ENCODE measurements around the gene ABCA9. TPM values are rescaled to one million over a fixed set of nuclear protein-coding genes. Genes with fewer than 3 reads are reported as not detected.
A peak's percentile ranks its signal among the peaks of the same experiment; 100 is the strongest.
"Not testable (repeated sequence)": the region's sequence is repeated elsewhere in the genome, so short reads cannot be mapped to it uniquely, and the experiment has no call there.

ABCA9 gene
- total and polyA plus RNA-seq, 9 donors: 10.3 to 18.5 (median 13.2) TPM

- not testable (repeated sequence) for H3K36me3 ChIP-seq (ENCODE audit: control insufficient read depth, insufficient read depth, low read length); H3K27ac ChIP-seq (ENCODE audit: low read length); H3K4me1 ChIP-seq (ENCODE audit: control insufficient read depth, insufficient read depth, low read length); H3K9me3 ChIP-seq (replicated peaks; ENCODE audit: control insufficient read depth, low read depth, low read length); DNase-seq; H3K27me3 ChIP-seq (ENCODE audit: control insufficient read depth, insufficient read depth, low read length); H3K4me3 ChIP-seq (ENCODE audit: low read length)
- no CpG with 5 or more reads among the region's 3 CpGs for WGBS (ENCODE audit: insufficient coverage)
Observed at GRCh38 chr17:68999743-69000142, 61.0 kb downstream of the ABCA9 start.

- no peaks in the 10 kb centered on the region for H3K36me3 ChIP-seq (ENCODE audit: control insufficient read depth, insufficient read depth, low read length)
- no peak overlapping the region for H3K4me3 ChIP-seq (ENCODE audit: low read length)
- H3K27ac ChIP-seq (ENCODE audit: low read length): no peak overlapping the region
- DNase-seq: no peak
- no peaks in the 10 kb centered on the region for H3K4me1 ChIP-seq (ENCODE audit: control insufficient read depth, insufficient read depth, low read length)
- H3K9me3 ChIP-seq (replicated peaks; ENCODE audit: control insufficient read depth, low read depth, low read length): no peaks in the 10 kb centered on the region
- no peaks in the 10 kb centered on the region for H3K27me3 ChIP-seq (ENCODE audit: control insufficient read depth, insufficient read depth, low read length)
- 45% methylated on average over 1 of the region's 4 CpGs for WGBS (ENCODE audit: insufficient coverage)
Observed at GRCh38 chr17:68993112-68993511, 67.6 kb downstream of the ABCA9 start.

GRCh38 chr17:68987966-68988365 lies 72.8 kb downstream of the ABCA9 start:
- DNase-seq: no peak
- H3K4me3 ChIP-seq (ENCODE audit: low read length): no peak overlapping the region
- no peaks in the 10 kb centered on the region for H3K9me3 ChIP-seq (replicated peaks; ENCODE audit: control insufficient read depth, low read depth, low read length)
- no peak overlapping the region for H3K27ac ChIP-seq (ENCODE audit: low read length)
- no peaks in the 10 kb centered on the region for H3K4me1 ChIP-seq (ENCODE audit: control insufficient read depth, insufficient read depth, low read length)
- peaks cover 3% of the 10 kb centered on the region for H3K36me3 ChIP-seq (ENCODE audit: control insufficient read depth, insufficient read depth, low read length)
- 84% methylated on average over 3 of the region's 4 CpGs for WGBS (ENCODE audit: insufficient coverage)
- H3K27me3 ChIP-seq (ENCODE audit: control insufficient read depth, insufficient read depth, low read length): no peaks in the 10 kb centered on the region

- WGBS (ENCODE audit: insufficient coverage): no CpG with 5 or more reads among the region's 2 CpGs
- DNase-seq: peak; percentile 67
Observed at GRCh38 chr17:68981288-68981687, 79.4 kb downstream of the ABCA9 start.

GRCh38 chr17:68973098-68973846 lies 87.5 kb downstream of the ABCA9 start:
- H3K4me1 ChIP-seq (ENCODE audit: control insufficient read depth, insufficient read depth, low read length): peaks cover 2% of the 10 kb centered on the region
- DNase-seq: no peak
- H3K27ac ChIP-seq (ENCODE audit: low read length): no peak overlapping the region
- H3K4me3 ChIP-seq (ENCODE audit: low read length): no peak overlapping the region
- H3K9me3 ChIP-seq (replicated peaks; ENCODE audit: control insufficient read depth, low read depth, low read length): no peaks in the 10 kb centered on the region
- no peaks in the 10 kb centered on the region for H3K27me3 ChIP-seq (ENCODE audit: control insufficient read depth, insufficient read depth, low read length)
- WGBS (ENCODE audit: insufficient coverage): 71% methylated on average over 1 of the region's 3 CpGs
- H3K36me3 ChIP-seq (ENCODE audit: control insufficient read depth, insufficient read depth, low read length): no peaks in the 10 kb centered on the region

More at GRCh38 chr17:68981288-68981687, 79.4 kb downstream of the ABCA9 start:
- Histone ChIP-seq H3K4me3 (ENCODE audit: low read length) (no peak overlapping the region), H3K36me3 (ENCODE audit: control insufficient read depth, insufficient read depth, low read length) (peaks cover 3% of the 10 kb centered on the region), H3K27ac (ENCODE audit: low read length) (peak overlapping the region; percentile 13), H3K27me3 (ENCODE audit: control insufficient read depth, insufficient read depth, low read length) (no peaks in the 10 kb centered on the region), H3K4me1 (ENCODE audit: control insufficient read depth, insufficient read depth, low read length) (peaks cover 3% of the 10 kb centered on the region), H3K9me3 (replicated peaks; ENCODE audit: control insufficient read depth, low read depth, low read length) (no peaks in the 10 kb centered on the region)

GRCh38 chr17:68972119-68972704 lies 88.5 kb downstream of the ABCA9 start:
- Histone ChIP-seq H3K9me3 (replicated peaks; ENCODE audit: control insufficient read depth, low read depth, low read length) (no peaks in the 10 kb centered on the region), H3K27me3 (ENCODE audit: control insufficient read depth, insufficient read depth, low read length) (no peaks in the 10 kb centered on the region), H3K36me3 (ENCODE audit: control insufficient read depth, insufficient read depth, low read length) (no peaks in the 10 kb centered on the region), H3K27ac (ENCODE audit: low read length) (no peak overlapping the region), H3K4me3 (ENCODE audit: low read length) (no peak overlapping the region), H3K4me1 (ENCODE audit: control insufficient read depth, insufficient read depth, low read length) (peaks cover 2% of the 10 kb centered on the region)
- peak; percentile 80 for DNase-seq
- WGBS (ENCODE audit: insufficient coverage): no CpG with 5 or more reads among the region's 4 CpGs

- Histone ChIP-seq H3K4me3 (ENCODE audit: low read length) (no peak overlapping the region), H3K27ac (ENCODE audit: low read length) (no peak overlapping the region), H3K27me3 (ENCODE audit: control insufficient read depth, insufficient read depth, low read length) (no peaks in the 10 kb centered on the region), H3K36me3 (ENCODE audit: control insufficient read depth, insufficient read depth, low read length) (no peaks in the 10 kb centered on the region), H3K9me3 (replicated peaks; ENCODE audit: control insufficient read depth, low read depth, low read length) (no peaks in the 10 kb centered on the region), H3K4me1 (ENCODE audit: control insufficient read depth, insufficient read depth, low read length) (peaks cover 2% of the 10 kb centered on the region)
- WGBS (ENCODE audit: insufficient coverage): 76% methylated on average over 3 of the region's 5 CpGs
- no peak for DNase-seq
Observed at GRCh38 chr17:68969101-68969500, 91.6 kb downstream of the ABCA9 start.

- no peaks in the 10 kb centered on the region for H3K27me3 ChIP-seq (ENCODE audit: control insufficient read depth, insufficient read depth, low read length)
- DNase-seq: peak; percentile 47
- no peaks in the 10 kb centered on the region for H3K9me3 ChIP-seq (replicated peaks; ENCODE audit: control insufficient read depth, low read depth, low read length)
- 60% methylated on average over 1 of the region's 4 CpGs for WGBS (ENCODE audit: insufficient coverage)
- H3K4me3 ChIP-seq (ENCODE audit: low read length): no peak overlapping the region
- no peaks in the 10 kb centered on the region for H3K36me3 ChIP-seq (ENCODE audit: control insufficient read depth, insufficient read depth, low read length)
- peaks cover 6% of the 10 kb centered on the region for H3K4me1 ChIP-seq (ENCODE audit: control insufficient read depth, insufficient read depth, low read length)
- H3K27ac ChIP-seq (ENCODE audit: low read length): no peak overlapping the region
Observed at GRCh38 chr17:68963958-68964357, 96.8 kb downstream of the ABCA9 start.

- H3K27ac ChIP-seq (ENCODE audit: low read length): no peak overlapping the region
- H3K9me3 ChIP-seq (replicated peaks; ENCODE audit: control insufficient read depth, low read depth, low read length): no peaks in the 10 kb centered on the region
- no peak overlapping the region for H3K4me3 ChIP-seq (ENCODE audit: low read length)
- H3K4me1 ChIP-seq (ENCODE audit: control insufficient read depth, insufficient read depth, low read length): peaks cover 6% of the 10 kb centered on the region
- no peaks in the 10 kb centered on the region for H3K36me3 ChIP-seq (ENCODE audit: control insufficient read depth, insufficient read depth, low read length)
- peak; percentile 55 for DNase-seq
- no peaks in the 10 kb centered on the region for H3K27me3 ChIP-seq (ENCODE audit: control insufficient read depth, insufficient read depth, low read length)
- 68% methylated on average over 8 of the region's 9 CpGs for WGBS (ENCODE audit: insufficient coverage)
Observed at GRCh38 chr17:68961214-68961882, 99.4 kb downstream of the ABCA9 start.

- not testable (repeated sequence) for H3K27ac ChIP-seq (ENCODE audit: low read length); H3K27me3 ChIP-seq (ENCODE audit: control insufficient read depth, insufficient read depth, low read length); H3K36me3 ChIP-seq (ENCODE audit: control insufficient read depth, insufficient read depth, low read length); H3K9me3 ChIP-seq (replicated peaks; ENCODE audit: control insufficient read depth, low read depth, low read length); H3K4me1 ChIP-seq (ENCODE audit: control insufficient read depth, insufficient read depth, low read length); H3K4me3 ChIP-seq (ENCODE audit: low read length); DNase-seq
- 100% methylated on average over 2 of the region's 2 CpGs for WGBS (ENCODE audit: insufficient coverage)
Observed at GRCh38 chr17:68959117-68959516, 101.6 kb downstream of the ABCA9 start.
